Cerebellar cortex (tissue), 1 donor: Measurements from ENCODE around the gene ATP6V1F.

Experiments
- DNase-seq: peaks from one replicate; pipeline ENCODE4 v3.0.0-alpha.2; 2015; ENCODE audit warnings: low spot score

The ATP6V1F gene

DNA sequence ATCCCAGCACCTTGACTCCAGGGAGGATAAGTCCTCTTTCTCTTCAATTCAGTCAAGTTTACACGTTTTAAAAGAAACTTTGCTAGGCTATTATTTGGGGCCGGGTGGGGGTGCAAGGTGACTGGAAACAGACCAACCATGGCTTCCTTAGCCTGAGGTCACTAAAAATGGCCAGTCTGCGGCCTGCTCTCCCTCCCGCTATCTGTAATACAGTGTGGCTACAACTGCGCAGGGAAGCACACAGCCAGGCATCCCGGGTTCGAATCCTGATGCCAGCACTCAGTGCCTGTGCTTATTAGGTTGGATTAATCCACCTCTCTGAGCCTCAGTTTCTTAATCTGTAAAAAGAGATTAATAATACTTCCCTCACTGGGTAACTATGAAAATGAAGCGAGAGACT is 19.5 kb downstream of the ATP6V1F start:
- no peak for DNase-seq

DNA sequence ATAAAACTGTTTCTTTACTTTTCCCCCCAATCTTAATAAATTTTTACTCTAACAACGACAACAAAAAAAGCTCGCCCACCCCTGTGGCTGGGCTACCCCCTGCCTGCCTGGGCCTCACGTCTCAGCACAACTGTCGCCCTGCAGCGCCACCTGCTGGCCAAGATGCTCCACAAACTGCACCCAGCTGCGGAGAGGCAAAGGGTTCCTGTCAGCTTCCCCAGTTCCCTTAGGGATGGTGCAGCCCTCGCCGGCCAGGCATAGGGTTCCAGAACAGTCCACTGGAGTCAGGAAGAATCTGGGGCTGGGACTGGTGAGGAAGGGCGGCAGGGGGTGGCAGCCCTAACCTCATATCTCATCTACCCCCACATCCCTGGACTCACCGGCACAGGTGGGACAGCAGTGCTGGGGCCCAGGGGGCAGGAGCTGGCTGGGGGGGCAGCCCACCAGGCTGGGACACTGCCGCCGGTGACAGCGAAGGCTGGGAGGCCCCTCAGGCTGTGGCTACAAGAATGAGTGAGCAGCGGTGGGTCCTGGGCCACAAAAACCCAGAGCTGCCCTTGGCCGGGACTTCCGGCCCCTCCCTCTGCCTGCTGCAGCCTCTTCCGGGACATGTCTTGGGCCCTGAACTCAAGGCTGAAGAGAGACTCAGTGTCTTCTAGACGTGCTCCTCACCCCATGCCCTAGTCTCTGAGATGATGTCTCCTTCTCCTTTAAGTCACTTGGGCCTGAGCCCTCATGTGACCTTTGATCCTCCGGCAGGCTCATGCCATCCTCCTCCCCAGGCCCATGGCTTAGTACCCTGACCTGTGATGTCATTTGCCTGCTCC is 21.2 kb downstream of the ATP6V1F start:
- peak; percentile 84 for DNase-seq

- DNase-seq = no peak
Observed at GRCh38 chr7:128884561-128885369, 22.1 kb downstream of the ATP6V1F start.

GRCh38 chr7:128885370-128886187 is 22.9 kb downstream of the ATP6V1F start:
- no peak for DNase-seq

DNA sequence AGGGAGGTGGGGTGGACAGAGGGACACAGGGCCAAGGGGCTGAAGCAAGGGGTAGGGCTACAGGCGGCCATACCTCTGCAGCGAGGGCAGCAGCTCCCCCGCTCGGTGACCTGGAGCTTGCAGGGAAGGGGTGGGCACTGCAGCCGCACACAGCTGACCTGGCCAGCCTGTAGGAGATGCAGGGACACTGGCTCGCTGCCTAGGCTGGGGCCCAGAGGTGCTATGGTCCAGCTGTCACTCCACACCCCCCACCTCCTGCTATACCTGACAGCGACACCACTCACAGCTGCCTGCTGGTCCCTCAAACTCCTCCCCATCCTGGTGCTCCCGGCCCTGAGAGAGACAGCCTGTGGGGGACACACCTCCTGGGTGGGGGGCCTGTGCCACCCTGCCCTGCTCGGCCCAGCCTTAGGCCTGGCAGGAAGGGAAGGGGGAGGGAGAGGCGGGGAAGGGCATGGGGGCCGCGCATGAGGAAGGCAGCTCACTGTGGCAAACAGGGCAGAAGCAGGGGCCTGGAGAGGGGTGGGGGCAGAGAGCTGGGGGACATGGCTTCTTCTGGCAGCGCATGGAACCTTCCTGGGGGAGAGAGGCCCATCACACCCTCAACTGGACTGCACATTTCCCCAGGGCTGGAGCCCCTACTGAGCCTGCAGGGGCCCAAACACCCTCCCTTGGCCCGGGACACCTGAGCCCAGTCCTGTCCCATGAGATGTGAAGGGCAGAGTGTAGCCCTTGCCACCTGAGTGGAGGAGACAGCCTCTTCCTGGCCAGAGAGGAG is 23.9 kb downstream of the ATP6V1F start:
- DNase-seq = no peak

GRCh38 chr7:128887169-128888038 is 24.7 kb downstream of the ATP6V1F start:
- no peak for DNase-seq

DNA sequence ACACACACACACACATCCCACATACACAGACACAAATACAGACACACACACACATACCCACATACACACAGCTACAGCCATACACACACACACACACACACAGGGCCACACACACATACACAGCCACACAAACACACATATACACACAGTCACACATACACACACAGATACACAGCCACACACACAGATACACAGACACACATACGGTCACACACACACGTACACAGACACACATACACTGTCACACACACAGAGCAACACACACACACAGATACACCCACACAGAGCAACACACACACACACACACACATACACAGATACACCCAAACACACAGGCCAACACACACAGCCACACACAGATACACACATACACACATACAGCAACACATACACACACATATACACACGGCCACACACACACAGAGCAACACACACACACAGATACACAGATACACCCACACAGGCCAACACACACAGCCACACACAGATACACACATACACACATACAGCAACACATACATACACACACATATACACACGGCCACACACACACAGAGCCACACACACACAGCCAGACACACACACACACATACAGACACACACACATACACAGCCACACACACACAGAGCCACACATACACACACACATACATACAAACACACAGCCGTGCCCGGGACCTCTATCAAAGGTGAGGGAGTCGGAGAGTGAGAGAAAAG is 25.5 kb downstream of the ATP6V1F start:
- DNase-seq = no peak

DNA sequence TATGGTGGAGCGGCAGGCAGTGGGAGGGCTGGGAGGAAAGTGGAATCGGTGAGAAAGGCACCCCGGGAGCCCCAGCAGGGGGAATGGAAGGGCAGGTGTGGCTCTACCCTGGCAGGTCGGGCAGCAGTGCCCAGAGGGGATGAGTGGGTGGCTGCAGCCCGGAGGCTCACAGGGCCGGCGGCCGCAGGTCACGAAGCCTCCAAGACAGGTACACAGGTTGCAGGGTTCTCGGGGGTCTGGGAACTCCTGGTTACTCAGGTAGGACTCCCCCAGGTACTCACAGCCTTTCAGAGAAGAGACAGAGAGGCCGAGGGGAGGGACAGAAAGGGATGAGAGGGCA is 26.1 kb downstream of the ATP6V1F start:
- DNase-seq = no peak

GRCh38 chr7:128889121-128889520 is 26.5 kb downstream of the ATP6V1F start:
- no peak for DNase-seq

DNA sequence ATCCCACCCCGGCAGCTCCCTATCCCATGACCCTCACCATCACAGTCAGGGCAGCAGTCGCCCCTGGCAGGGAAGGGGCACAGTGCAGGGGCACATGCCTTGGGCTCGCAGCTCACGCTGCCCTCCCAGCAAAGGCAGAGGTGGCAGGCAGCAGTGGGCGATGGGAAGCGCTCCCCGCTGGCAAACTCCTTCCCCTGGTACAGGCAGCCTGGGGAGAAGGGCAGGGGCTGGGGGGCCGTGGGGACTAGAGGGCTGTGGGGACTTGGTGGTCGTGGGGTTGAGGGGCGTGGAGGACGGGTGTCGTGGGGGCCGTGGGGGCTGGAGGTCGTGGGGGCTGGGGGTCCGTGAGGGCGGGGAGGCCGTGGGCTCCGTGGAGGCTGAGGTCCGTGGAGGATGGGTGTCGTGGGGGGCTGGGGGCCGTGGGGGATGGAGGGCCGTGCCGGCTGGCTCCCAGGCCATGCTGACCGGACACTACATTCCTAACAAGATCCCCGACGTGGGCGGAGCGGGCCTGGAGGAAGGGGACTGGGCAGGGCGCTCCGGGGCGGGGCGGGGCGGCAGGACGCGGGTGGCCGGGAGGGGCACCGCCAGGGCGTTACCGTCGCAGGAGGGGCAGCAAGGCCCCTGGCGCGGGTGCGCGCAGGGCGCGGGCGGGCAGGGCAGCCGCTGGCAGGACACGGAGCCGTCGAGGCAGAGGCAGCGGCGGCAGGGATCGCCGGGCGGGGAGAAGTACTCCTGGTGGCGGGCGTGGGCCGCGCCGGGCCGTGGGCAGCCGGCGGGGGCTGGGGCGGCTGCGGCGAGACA is 27.9 kb downstream of the ATP6V1F start:
- DNase-seq = no peak

DNA sequence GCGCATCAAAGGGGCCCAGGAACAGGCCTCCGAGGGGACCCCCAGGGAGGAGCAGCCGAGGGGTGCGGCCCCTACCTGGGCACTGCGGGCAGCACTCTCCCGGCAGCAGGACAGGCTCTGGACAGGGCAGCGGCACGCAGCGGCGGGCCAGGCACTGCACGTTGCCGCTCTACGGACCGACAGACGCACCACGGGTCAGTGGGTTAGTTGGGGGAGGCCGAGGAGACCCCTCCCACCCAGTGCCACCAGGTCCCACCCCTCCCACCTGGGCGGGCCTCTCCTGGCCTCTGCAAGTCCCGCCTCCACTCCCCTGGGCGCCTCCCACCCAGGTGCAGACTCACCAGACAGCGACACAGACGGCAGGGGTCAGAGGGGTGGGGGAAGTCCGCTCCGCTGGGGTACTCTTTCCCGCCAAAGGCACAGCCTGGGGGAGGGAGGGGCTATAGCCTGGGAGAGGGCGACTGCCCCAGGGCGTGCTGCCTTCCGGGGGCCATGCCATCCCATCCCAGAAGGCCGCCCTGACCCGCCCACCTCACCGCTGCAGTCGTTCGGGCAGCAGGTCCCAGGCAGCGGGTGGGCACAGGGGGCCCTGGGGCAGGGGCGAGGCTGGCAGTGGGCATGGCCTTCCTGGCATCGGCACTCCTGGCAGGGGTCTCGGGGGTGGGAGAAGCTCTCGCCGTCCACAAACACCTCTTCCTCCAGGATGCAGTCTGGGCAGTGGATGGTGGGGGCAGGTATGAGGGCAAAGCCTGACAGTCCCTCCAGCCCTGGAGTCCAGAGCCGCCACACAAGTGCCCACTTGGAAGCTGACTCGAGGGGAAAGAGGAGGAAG is 28.7 kb downstream of the ATP6V1F start:
- no peak for DNase-seq

DNA sequence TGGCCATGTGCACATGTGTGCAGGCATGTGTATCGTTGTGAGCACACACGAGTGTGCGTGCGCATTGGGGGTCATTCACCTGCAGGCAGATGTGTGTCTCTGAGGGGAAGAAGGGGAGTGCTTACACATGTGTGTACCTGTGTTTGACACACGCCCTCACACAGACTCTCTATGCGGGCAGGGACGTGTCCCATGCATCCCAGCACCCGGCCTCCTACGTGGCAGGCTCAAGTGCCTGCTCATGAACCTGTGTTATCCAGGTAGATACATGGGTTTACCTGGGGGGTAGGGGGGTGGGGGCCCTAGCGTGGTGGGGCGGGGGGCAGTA is 29.2 kb downstream of the ATP6V1F start:
- no peak for DNase-seq

DNA sequence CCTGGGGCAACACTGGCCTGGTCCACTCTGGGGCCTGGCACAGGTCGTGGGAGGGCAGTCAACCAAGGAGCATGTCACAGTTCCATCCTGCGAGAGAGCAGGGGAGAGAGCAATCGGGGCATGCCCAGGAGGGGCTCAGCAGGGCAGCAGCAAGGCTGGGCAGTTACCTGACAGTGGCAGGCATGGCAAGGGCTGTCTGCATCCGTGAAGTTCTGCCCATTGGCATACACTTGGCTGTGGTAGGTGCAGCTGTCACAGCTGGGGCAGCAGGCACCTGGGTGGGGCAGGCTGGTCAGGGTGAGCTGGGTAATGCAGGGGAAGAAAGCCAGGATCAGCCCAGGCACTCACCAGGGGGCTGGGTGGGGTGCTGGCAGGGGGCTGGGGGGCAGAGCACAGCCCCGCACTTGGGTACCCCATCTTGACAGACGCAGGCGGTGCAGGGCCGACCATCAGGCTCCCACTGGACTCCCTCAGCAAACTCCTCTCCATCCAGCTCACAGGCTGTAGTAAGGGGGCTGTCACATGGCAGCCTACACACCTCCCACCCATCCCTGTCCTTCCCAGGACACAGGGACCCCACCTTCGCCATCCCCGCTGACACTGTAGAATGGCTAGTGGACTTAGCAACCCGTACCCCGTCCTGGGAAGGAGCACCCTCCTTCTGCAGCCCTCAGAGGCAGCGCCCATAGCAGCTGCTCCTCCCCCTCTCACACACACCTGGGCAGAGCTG is 30.0 kb downstream of the ATP6V1F start:
- no peak for DNase-seq

GRCh38 chr7:128893251-128894100 is 30.8 kb downstream of the ATP6V1F start:
- DNase-seq = no peak

DNA sequence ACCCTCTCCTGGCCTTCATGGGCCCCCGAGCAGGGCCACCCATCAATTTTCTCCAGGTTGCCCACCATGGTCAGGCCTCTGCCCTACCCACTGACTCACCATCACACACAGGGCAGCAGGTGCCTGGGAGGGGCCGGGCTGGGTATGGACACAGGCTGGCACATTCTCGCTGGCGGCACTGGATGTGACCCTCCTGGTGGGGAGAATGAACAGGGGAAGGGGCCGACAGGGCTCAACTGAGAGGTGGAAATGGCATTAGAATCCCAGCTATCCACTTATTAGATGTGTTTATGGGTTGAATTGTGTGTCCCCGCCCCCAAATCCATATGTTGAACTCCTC is 31.4 kb downstream of the ATP6V1F start:
- no peak for DNase-seq

GRCh38 chr7:128895320-128895719 is 32.7 kb downstream of the ATP6V1F start:
- DNase-seq = no peak

GRCh38 chr7:128899392-128899791 is 36.7 kb downstream of the ATP6V1F start:
- no peak for DNase-seq
